Loucy (cell line): Measurements from ENCODE around the gene ARF6.

Experiments
- CTCF ChIP-seq: fragments of 200-600 bp; sonication (generic); conservative IDR thresholded peaks from 2 replicates; pipeline ENCODE4 v1.5.1; 2014; ENCODE audit warnings: mild to moderate bottlenecking, antibody characterized with exemption, low read length
- EZH2phosphoT487 ChIP-seq: fragments of 200-600 bp; IDR thresholded peaks from 2 replicates; pipeline ENCODE4 v1.6.1; 2018; ENCODE audit warnings: antibody characterized with exemption, mild to moderate bottlenecking, moderate library complexity, borderline replicate concordance

- peak; percentile 74 for TF ChIP-seq CTCF
- TF ChIP-seq EZH2phosphoT487: no peak
Measured at GRCh38 chr14:49879646-49880204, 13.2 kb upstream of the ARF6 start.
